ENCODE results near the gene SAPCD2. TPM values are rescaled to one million over a fixed set of nuclear protein-coding genes. Genes with fewer than 3 reads are reported as not detected.

Gene SAPCD2
- total and polyA plus RNA-seq, 2 of the 4 experiments (the other 2 are of a cell fraction), result 3.4 to 4.9 TPM

DNA sequence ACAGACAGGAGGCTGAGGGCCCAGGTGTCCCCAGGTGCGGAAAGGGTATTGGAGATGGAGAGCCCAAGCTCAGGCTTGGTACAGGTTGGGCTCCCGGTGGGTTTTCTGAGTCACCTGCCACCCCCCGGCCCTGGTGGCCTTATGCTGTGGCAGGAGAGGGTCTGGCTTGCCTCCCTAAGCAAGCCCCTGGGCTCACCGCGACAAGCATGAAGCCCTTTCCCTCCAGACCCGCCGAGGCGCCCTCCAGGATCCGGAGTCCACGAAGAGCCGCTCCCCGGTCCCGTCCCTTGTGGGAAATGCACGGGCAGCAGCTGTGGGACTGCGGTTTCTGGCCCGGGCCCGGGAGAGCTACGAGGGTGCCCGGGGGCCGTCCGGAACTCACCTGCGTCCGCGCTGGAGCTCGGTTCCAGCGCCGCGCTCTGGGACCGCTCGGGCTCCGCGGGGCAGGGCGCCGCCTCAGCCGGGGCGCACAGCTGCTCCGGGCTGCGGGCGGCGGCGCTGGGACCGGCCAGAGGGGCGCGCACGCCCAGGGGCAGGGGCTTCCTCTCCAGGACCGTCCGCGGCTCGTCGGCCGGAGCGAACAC, 757 bp downstream of the SAPCD2 start:
- Histone ChIP-seq H3K9ac (ENCODE audit: low read depth, low read length) (no peak overlapping the region), H2AK9ac (replicated peaks; ENCODE audit: low read depth, low read length, poor library complexity) (peak overlapping the region; percentile 42), H2BK15ac (ENCODE audit: low read depth, low read length) (no peak overlapping the region), H2BK120ac (ENCODE audit: low read depth, low read length) (no peak overlapping the region), H3K23ac (ENCODE audit: low read depth, low read length) (no peak overlapping the region), H3K4me2 (ENCODE audit: low read depth, low read length) (peak overlapping the region; percentile 29), H4K91ac (ENCODE audit: insufficient read depth, low read depth, low read length) (no peak overlapping the region), H3K27ac (ENCODE audit: insufficient read depth, low read length) (no peak overlapping the region), H3K4ac (ENCODE audit: low read depth, low read length) (no peak overlapping the region), H4K8ac (ENCODE audit: low read depth in 2 of 2, low read length in 2 of 2) (no peak overlapping the region), H2AFZ (replicated peaks; ENCODE audit: low read length, poor library complexity) (peak overlapping the region; percentile 77), H3K56ac (ENCODE audit: extremely low read depth, insufficient read depth, low read length) (no peak overlapping the region), H3K36me3 (ENCODE audit: control insufficient read depth, insufficient read depth, low read length) (no peaks in the 10 kb centered on the region), H3K4me3 (ENCODE audit: insufficient read depth, low read depth, low read length) (peak overlapping the region; percentile 53; the same call in 1 of the 2 replicates), H4K5ac (ENCODE audit: low read depth, low read length) (no peak overlapping the region), H3K18ac (ENCODE audit: low read depth, low read length) (no peak overlapping the region), H4K20me1 (ENCODE audit: insufficient read depth, low read length) (no peaks in the 10 kb centered on the region), H3K27me3 (ENCODE audit: control insufficient read depth, insufficient read depth, low read length) (no peaks in the 10 kb centered on the region; the same call in 1 of the 2 replicates), H2AK5ac (ENCODE audit: low read depth, low read length) (no peak overlapping the region), H2BK20ac (ENCODE audit: low read depth, low read length) (no peak overlapping the region), H3K9me1 (ENCODE audit: insufficient read depth, low read length) (no peaks in the 10 kb centered on the region), H2BK5ac (ENCODE audit: low read depth, low read length, poor library complexity, severe bottlenecking) (no peak overlapping the region), H3K9me3 (ENCODE audit: control insufficient read depth, insufficient read depth, low read length) (no peaks in the 10 kb centered on the region), H3K4me1 (ENCODE audit: control insufficient read depth, insufficient read depth, low read length) (peaks cover 3% of the 10 kb centered on the region; the same call in 1 of the 2 replicates), H3K79me1 (ENCODE audit: low read depth in 1 of 2, low read length in 2 of 2) (peaks cover 2 to 11% of the 10 kb centered on the region in 2 experiments), H3K14ac (replicated peaks; ENCODE audit: low read depth, low read length) (no peak overlapping the region)
- intact Hi-C loops (cut with micrococcal nuclease), result loop anchor here (1.0 kb wide), 1 partner anchor 17 kb away; the partner anchor contains the start of gene MAN1B1
- dilution Hi-C loops (cut with HindIII; ENCODE audit: low sequenced_read_pairs, unreplicated experiment), result no loop called here
- ATAC-seq (ENCODE audit: low read depth) (peak; percentile 13), DNase-seq (no peak)
- CTCF ChIA-PET, result interaction anchor here (0.7 kb wide), 1 partner anchor 40 kb away, joined by 4 read pairs; no protein-coding TSS in a partner anchor
- in situ Hi-C loops (cut with MboI; ENCODE audit: low sequenced_read_pairs), result no loop called here
- 6% methylated on average over 19 of the region's 52 CpGs; no CpG with 5 or more reads in 1 of the 2 experiments for WGBS, 2 experiments (ENCODE audit: extremely low coverage in 2 of 2, insufficient read length in 1 of 2)
- TF ChIP-seq, protein P1, sequence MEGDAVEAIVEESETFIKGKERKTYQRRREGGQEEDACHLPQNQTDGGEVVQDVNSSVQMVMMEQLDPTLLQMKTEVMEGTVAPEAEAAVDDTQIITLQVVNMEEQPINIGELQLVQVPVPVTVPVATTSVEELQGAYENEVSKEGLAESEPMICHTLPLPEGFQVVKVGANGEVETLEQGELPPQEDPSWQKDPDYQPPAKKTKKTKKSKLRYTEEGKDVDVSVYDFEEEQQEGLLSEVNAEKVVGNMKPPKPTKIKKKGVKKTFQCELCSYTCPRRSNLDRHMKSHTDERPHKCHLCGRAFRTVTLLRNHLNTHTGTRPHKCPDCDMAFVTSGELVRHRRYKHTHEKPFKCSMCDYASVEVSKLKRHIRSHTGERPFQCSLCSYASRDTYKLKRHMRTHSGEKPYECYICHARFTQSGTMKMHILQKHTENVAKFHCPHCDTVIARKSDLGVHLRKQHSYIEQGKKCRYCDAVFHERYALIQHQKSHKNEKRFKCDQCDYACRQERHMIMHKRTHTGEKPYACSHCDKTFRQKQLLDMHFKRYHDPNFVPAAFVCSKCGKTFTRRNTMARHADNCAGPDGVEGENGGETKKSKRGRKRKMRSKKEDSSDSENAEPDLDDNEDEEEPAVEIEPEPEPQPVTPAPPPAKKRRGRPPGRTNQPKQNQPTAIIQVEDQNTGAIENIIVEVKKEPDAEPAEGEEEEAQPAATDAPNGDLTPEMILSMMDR (conservative IDR thresholded peaks at IDR 0.05; ENCODE audit: low read depth, low read length), result no peak
- TF ChIP-seq FOS (IDR thresholded peaks at IDR 0.05; ENCODE audit: low read depth, low read length) (no peak), MAFK (IDR thresholded peaks at IDR 0.05; ENCODE audit: low read depth, low read length) (no peak), BHLHE40 (IDR thresholded peaks at IDR 0.05; ENCODE audit: low read depth, low read length) (no peak), CEBPB (IDR thresholded peaks at IDR 0.05; ENCODE audit: low read depth, low read length) (no peak), MAZ (IDR thresholded peaks at IDR 0.05; ENCODE audit: borderline replicate concordance, low read depth, low read length) (no peak), RFX5 (IDR thresholded peaks at IDR 0.05; ENCODE audit: low read depth, low read length) (no peak), RAD21 (IDR thresholded peaks at IDR 0.05; ENCODE audit: low read length) (no peak), NFE2L2 (IDR thresholded peaks at IDR 0.05; ENCODE audit: low read depth, low read length) (no peak), CHD1 (IDR thresholded peaks at IDR 0.05; ENCODE audit: low read depth, low read length) (no peak), SMC3 (IDR thresholded peaks at IDR 0.05; ENCODE audit: low read depth, low read length) (no peak), RCOR1 (IDR thresholded peaks at IDR 0.05; ENCODE audit: insufficient replicate concordance, low read length) (no peak), MXI1 (IDR thresholded peaks at IDR 0.05; ENCODE audit: borderline replicate concordance, low read depth, low read length) (no peak), POLR2A (IDR thresholded peaks at IDR 0.05; ENCODE audit: low read depth, low read length) (no peak)
- TF ChIP-seq, protein P2, sequence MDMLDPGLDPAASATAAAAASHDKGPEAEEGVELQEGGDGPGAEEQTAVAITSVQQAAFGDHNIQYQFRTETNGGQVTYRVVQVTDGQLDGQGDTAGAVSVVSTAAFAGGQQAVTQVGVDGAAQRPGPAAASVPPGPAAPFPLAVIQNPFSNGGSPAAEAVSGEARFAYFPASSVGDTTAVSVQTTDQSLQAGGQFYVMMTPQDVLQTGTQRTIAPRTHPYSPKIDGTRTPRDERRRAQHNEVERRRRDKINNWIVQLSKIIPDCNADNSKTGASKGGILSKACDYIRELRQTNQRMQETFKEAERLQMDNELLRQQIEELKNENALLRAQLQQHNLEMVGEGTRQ (IDR thresholded peaks at IDR 0.05; ENCODE audit: low read depth, low read length), result no peak
- TF ChIP-seq, protein P3, sequence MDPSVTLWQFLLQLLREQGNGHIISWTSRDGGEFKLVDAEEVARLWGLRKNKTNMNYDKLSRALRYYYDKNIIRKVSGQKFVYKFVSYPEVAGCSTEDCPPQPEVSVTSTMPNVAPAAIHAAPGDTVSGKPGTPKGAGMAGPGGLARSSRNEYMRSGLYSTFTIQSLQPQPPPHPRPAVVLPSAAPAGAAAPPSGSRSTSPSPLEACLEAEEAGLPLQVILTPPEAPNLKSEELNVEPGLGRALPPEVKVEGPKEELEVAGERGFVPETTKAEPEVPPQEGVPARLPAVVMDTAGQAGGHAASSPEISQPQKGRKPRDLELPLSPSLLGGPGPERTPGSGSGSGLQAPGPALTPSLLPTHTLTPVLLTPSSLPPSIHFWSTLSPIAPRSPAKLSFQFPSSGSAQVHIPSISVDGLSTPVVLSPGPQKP (IDR thresholded peaks at IDR 0.05; ENCODE audit: borderline replicate concordance, low read depth, low read length), result no peak
- no TSS peak for BruUV-seq (replicated peaks)
- POLR2A ChIA-PET (ENCODE audit: unreplicated experiment), result interaction anchor here (0.6 kb wide), 1 partner anchor 1185 kb away, joined by 3 read pairs; no protein-coding TSS in a partner anchor
